ENCODE measurements around the gene FOXP3. TPM values are rescaled to one million over a fixed set of nuclear protein-coding genes. Genes with fewer than 3 reads are reported as not detected.

FOXP3 gene
- polyA plus RNA-seq, 3 donors: 0.10 TPM; not detected in 2

GRCh38 chrX:49286581-49286980 lies 22.1 kb upstream of the FOXP3 start:
- Mint-ChIP-seq H3K36me3 (peaks cover 0 to 3% of the 10 kb centered on the region in 2 donors), H3K27ac (no peak overlapping the region), H3K9me3 (no peaks in the 10 kb centered on the region), H3K4me3 (no peak overlapping the region), H3K4me1 (no peaks in the 10 kb centered on the region), H3K27me3 (ENCODE audit: low read depth in 3 of 3) (peaks cover 0 to 9% (median 2%) of the 10 kb centered on the region in 3 donors)
- Histone ChIP-seq H3K4me2 (replicated peaks; ENCODE audit: extremely low read depth, low read length, poor library complexity, severe bottlenecking) (no peak overlapping the region), H2AFZ (ENCODE audit: insufficient read depth, low read depth, low read length, poor library complexity, severe bottlenecking) (no peak overlapping the region), H3K9ac (ENCODE audit: insufficient read depth, low read length, poor library complexity, severe bottlenecking) (no peak overlapping the region), H3K4me1 (ENCODE audit: control insufficient read depth in 1 of 2, insufficient read depth in 2 of 2, low read length in 2 of 2) (no peaks in the 10 kb centered on the region), H3K4me3 (replicated peaks in 1 of 3; ENCODE audit: low read depth in 2 of 3, low read length in 3 of 3) (no peak overlapping the region), H3K27ac (ENCODE audit: low read depth in 1 of 2, low read length in 2 of 2) (no peak overlapping the region), H3K9me3 (replicated peaks in 1 of 2; ENCODE audit: control insufficient read depth in 1 of 2, insufficient read depth in 1 of 2, low read length in 2 of 2) (no peaks in the 10 kb centered on the region), H4K20me1 (ENCODE audit: insufficient read depth, low read length) (no peaks in the 10 kb centered on the region), H3K27me3 (ENCODE audit: control insufficient read depth in 2 of 2, insufficient read depth in 2 of 2, low read length in 2 of 2) (no peaks in the 10 kb centered on the region), H3K79me2 (ENCODE audit: insufficient read depth, low read length) (no peaks in the 10 kb centered on the region), H3K36me3 (replicated peaks in 1 of 2; ENCODE audit: control insufficient read depth in 1 of 2, insufficient read depth in 2 of 2, low read length in 2 of 2) (no peaks in the 10 kb centered on the region)
- TF ChIP-seq CTCF (IDR thresholded peaks at IDR 0.05): no peak
- WGBS (ENCODE audit: insufficient coverage): no CpG with 5 or more reads among the region's 4 CpGs
- intact Hi-C loops (cut with micrococcal nuclease): loop anchor here in 1 of 2 donors (10.0 kb wide), 1 partner anchor 468 kb away; no protein-coding TSS in a partner anchor
- DNase-seq: no peak

GRCh38 chrX:49286136-49286535 lies 21.6 kb upstream of the FOXP3 start:
- intact Hi-C loops (cut with micrococcal nuclease): loop anchor here in 1 of 2 donors (10.0 kb wide), 1 partner anchor 469 kb away; no protein-coding TSS in a partner anchor
- Mint-ChIP-seq H3K27ac (no peak overlapping the region), H3K4me3 (no peak overlapping the region), H3K4me1 (no peaks in the 10 kb centered on the region), H3K36me3 (peaks cover 0 to 3% of the 10 kb centered on the region in 2 donors), H3K9me3 (no peaks in the 10 kb centered on the region), H3K27me3 (ENCODE audit: low read depth in 3 of 3) (peaks cover 0 to 9% (median 2%) of the 10 kb centered on the region in 3 donors)
- no peak for DNase-seq
- Histone ChIP-seq H3K4me3 (replicated peaks in 1 of 3; ENCODE audit: low read depth in 2 of 3, low read length in 3 of 3) (no peak overlapping the region), H3K27ac (ENCODE audit: low read depth in 1 of 2, low read length in 2 of 2) (no peak overlapping the region), H3K4me1 (ENCODE audit: control insufficient read depth in 1 of 2, insufficient read depth in 2 of 2, low read length in 2 of 2) (no peaks in the 10 kb centered on the region), H2AFZ (ENCODE audit: insufficient read depth, low read depth, low read length, poor library complexity, severe bottlenecking) (no peak overlapping the region), H3K9ac (ENCODE audit: insufficient read depth, low read length, poor library complexity, severe bottlenecking) (no peak overlapping the region), H4K20me1 (ENCODE audit: insufficient read depth, low read length) (no peaks in the 10 kb centered on the region), H3K27me3 (ENCODE audit: control insufficient read depth in 2 of 2, insufficient read depth in 2 of 2, low read length in 2 of 2) (no peaks in the 10 kb centered on the region), H3K36me3 (replicated peaks in 1 of 2; ENCODE audit: control insufficient read depth in 1 of 2, insufficient read depth in 2 of 2, low read length in 2 of 2) (no peaks in the 10 kb centered on the region), H3K4me2 (replicated peaks; ENCODE audit: extremely low read depth, low read length, poor library complexity, severe bottlenecking) (no peak overlapping the region), H3K9me3 (replicated peaks in 1 of 2; ENCODE audit: control insufficient read depth in 1 of 2, insufficient read depth in 1 of 2, low read length in 2 of 2) (no peaks in the 10 kb centered on the region), H3K79me2 (ENCODE audit: insufficient read depth, low read length) (no peaks in the 10 kb centered on the region)
- WGBS (ENCODE audit: insufficient coverage): 97% methylated on average over 5 of the region's 18 CpGs
- TF ChIP-seq CTCF (IDR thresholded peaks at IDR 0.05): no peak

Measured in CD14-positive monocyte (primary cell).